Thymus (tissue), 11 donors: ENCODE data around the gene MRGPRD. TPM values are rescaled to one million over a fixed set of nuclear protein-coding genes. Genes with fewer than 3 reads are reported as not detected.

ENCODE experiments used
- DNase-seq, 9 donors: peaks; one replicate each; pipeline ENCODE4 v3.0.0-alpha.2; 2013; ENCODE audit warnings: low spot score in 9 of 9, low read depth in 6 of 9, missing footprints in 1 of 9
- H3K27ac ChIP-seq, 2 donors: one replicate each; pipeline ENCODE4 v1.5.1; 2013; ENCODE audit warnings: control low read depth in 1 of 2, low read depth in 1 of 2, low read length in 1 of 2, mild to moderate bottlenecking in 1 of 2, moderate library complexity in 1 of 2
- H3K27me3 ChIP-seq, 2 donors: one replicate each; pipeline ENCODE4 v1.5.1; 2013; ENCODE audit warnings: low read length in 1 of 2; ENCODE audit not compliant: control insufficient read depth in 2 of 2, insufficient read depth in 1 of 2
- H3K36me3 ChIP-seq, 2 donors: one replicate each; pipeline ENCODE4 v1.5.1; 2013; ENCODE audit warnings: low read length in 1 of 2, mild to moderate bottlenecking in 1 of 2, moderate library complexity in 1 of 2; ENCODE audit not compliant: control insufficient read depth in 2 of 2, insufficient read depth in 2 of 2
- H3K4me1 ChIP-seq, 2 donors: one replicate each; pipeline ENCODE4 v1.5.1; 2013; ENCODE audit warnings: low read length in 2 of 2; ENCODE audit not compliant: control insufficient read depth in 2 of 2, insufficient read depth in 2 of 2
- H3K4me3 ChIP-seq, 2 donors: one replicate each; pipeline ENCODE4 v1.5.1; 2013; ENCODE audit warnings: low read length in 2 of 2, control low read depth in 1 of 2, mild to moderate bottlenecking in 1 of 2
- H3K9me3 ChIP-seq, 2 donors: one replicate each; pipeline ENCODE4 v1.5.1; 2013; ENCODE audit warnings: low read length in 1 of 2, mild to moderate bottlenecking in 1 of 2; ENCODE audit not compliant: control insufficient read depth in 2 of 2, insufficient read depth in 1 of 2
- WGBS: extraction: QIAGEN DNeasy Blood & Tissue Kit; methylation state at CpG from one replicate; pipeline ENCODE4 v1.1.7; 2013; 5-methylcytosine and 5-hydroxymethylcytosine counted together
- polyA plus RNA-seq: library from polyadenylated mRNA; stranded (reverse); fragments of 200-250 nt; gene quantifications from one replicate; pipeline ENCODE4 v1.2.3, GENCODE V29; 2013
- total RNA-seq: library from RNA; stranded (reverse); fragments of 120-200 nt; gene quantifications from one replicate; pipeline ENCODE4 v1.2.4, GENCODE V29; 2013
- donor health status: healthy.

Gene MRGPRD
- total and polyA plus RNA-seq, 2 donors = 0.05 TPM; not detected in 1

DNA sequence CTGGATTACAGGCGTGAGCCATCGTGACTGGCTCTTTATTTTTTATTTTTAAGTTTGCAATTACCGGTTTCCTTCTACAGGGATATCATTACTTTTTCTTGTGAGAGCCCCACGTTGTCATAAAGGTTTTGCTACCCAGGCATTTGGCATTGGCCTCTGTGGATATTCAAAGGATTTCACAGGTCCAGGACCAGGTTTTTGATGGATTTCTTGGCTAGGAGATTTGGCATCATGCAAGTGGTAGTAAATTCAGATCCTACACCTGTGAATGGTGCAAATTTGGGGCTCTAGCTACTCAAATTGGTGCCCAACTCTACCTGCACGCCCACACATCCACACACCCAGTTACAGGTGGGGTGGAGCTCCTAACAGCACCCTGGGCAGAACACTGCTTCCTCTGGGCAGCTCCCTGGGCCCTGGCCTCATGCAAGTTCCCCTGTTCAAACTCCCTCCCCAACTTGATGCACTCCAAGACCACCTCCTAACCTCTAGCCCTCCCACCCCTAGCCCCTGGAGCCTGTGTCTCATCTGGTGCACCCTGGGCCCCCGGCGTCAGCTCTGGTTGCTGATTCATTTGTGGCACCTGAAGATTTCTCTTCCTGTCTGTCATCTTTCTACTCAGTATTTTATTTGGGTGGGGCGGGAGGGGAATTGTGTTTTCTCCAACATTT lies 9.3 kb upstream of the MRGPRD start:
- WGBS = 85% methylated on average over 8 of the region's 8 CpGs
- no peak overlapping the region for H3K27ac ChIP-seq
- H3K9me3 ChIP-seq = peaks cover 0 to 2% of the 10 kb centered on the region in 2 donors
- no peak for DNase-seq
- H3K27me3 ChIP-seq = peaks cover 0 to 19% of the 10 kb centered on the region in 2 donors
- no peaks in the 10 kb centered on the region for H3K36me3 ChIP-seq
- no peaks in the 10 kb centered on the region for H3K4me1 ChIP-seq
- no peak overlapping the region for H3K4me3 ChIP-seq

DNA sequence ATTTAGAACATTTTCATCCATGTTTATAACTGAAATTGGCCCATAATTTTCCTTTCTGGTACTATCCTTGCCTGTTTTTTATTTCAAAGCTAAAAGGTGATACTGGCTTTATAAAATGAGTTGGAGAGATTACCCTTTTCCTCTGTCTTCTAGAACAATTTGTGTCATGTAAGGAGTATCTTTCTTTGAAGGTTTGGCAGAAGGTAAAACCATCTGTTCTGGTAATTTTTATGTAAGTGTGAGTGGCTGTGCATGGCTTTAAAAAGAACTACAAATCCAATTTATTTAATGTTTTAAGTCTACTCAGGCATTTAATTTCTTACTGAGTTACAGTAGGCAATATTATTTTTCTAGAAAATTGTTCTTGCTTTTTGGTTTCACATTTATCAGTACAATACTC lies 7.7 kb upstream of the MRGPRD start:
- H3K36me3 ChIP-seq = no peaks in the 10 kb centered on the region
- peaks cover 0 to 2% of the 10 kb centered on the region in 2 donors for H3K9me3 ChIP-seq
- H3K4me1 ChIP-seq = no peaks in the 10 kb centered on the region
- DNase-seq = no peak
- H3K4me3 ChIP-seq = no peak overlapping the region
- no peak overlapping the region for H3K27ac ChIP-seq
- H3K27me3 ChIP-seq = peaks cover 2 to 14% of the 10 kb centered on the region in 2 donors

GRCh38 chr11:68987211-68987610 lies 6.4 kb upstream of the MRGPRD start:
- Histone ChIP-seq H3K27ac (no peak overlapping the region), H3K9me3 (peaks cover 0 to 2% of the 10 kb centered on the region in 2 donors), H3K27me3 (peaks cover 2 to 8% of the 10 kb centered on the region in 2 donors), H3K4me1 (no peaks in the 10 kb centered on the region), H3K4me3 (no peak overlapping the region), H3K36me3 (no peaks in the 10 kb centered on the region)
- DNase-seq = no peak

DNA sequence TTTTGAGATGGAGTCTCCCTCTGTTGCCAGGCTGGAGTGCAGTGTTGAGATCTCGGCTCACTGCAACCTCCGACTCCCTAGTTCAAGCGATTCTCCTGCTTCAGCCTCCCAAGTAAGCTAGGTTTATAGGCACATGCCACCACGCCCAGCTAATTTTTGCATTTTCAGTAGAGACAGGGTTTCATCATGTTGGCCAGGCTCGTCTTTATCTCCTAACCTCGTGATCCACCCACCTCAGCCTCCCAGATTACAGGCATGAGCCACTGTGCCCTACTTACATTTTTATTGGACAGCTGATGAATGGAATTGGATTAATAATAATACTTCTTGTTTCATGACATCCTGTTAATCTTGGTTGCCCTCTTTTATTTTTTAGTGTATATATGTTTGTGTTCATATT lies 3.0 kb upstream of the MRGPRD start:
- H3K27ac ChIP-seq = no peak overlapping the region
- H3K9me3 ChIP-seq = peaks cover 0 to 2% of the 10 kb centered on the region in 2 donors
- no peaks in the 10 kb centered on the region for H3K36me3 ChIP-seq
- DNase-seq = no peak
- no peak overlapping the region for H3K4me3 ChIP-seq
- no peaks in the 10 kb centered on the region for H3K4me1 ChIP-seq
- peaks cover 2 to 9% of the 10 kb centered on the region in 2 donors for H3K27me3 ChIP-seq
- WGBS = 95% methylated on average over 6 of the region's 6 CpGs

DNA sequence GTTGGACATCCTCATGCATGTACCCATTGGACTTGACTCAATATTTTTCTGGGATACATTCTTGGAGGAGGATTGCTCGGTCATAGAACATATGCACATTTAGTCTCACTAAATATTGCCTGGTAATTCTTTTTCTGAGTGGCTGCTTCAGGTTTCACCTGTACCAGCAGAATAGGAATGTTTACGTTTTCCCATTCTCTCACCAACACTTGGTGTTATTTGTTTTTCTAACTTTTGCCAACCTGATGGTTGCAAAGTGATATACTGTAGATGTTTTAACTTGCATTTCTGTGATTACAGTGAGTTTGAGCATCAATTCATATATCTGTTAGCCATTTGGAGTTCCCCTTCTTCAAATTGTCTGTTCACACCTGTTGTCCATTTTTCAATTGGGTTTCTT lies 1.3 kb upstream of the MRGPRD start:
- WGBS = 94% methylated on average over 2 of the region's 2 CpGs
- peaks cover 0 to 2% of the 10 kb centered on the region in 2 donors for H3K9me3 ChIP-seq
- H3K27ac ChIP-seq = no peak overlapping the region
- no peak overlapping the region for H3K4me3 ChIP-seq
- H3K36me3 ChIP-seq = no peaks in the 10 kb centered on the region
- H3K4me1 ChIP-seq = no peaks in the 10 kb centered on the region
- peaks cover 2 to 18% of the 10 kb centered on the region in 2 donors for H3K27me3 ChIP-seq
- DNase-seq = no peak

DNA sequence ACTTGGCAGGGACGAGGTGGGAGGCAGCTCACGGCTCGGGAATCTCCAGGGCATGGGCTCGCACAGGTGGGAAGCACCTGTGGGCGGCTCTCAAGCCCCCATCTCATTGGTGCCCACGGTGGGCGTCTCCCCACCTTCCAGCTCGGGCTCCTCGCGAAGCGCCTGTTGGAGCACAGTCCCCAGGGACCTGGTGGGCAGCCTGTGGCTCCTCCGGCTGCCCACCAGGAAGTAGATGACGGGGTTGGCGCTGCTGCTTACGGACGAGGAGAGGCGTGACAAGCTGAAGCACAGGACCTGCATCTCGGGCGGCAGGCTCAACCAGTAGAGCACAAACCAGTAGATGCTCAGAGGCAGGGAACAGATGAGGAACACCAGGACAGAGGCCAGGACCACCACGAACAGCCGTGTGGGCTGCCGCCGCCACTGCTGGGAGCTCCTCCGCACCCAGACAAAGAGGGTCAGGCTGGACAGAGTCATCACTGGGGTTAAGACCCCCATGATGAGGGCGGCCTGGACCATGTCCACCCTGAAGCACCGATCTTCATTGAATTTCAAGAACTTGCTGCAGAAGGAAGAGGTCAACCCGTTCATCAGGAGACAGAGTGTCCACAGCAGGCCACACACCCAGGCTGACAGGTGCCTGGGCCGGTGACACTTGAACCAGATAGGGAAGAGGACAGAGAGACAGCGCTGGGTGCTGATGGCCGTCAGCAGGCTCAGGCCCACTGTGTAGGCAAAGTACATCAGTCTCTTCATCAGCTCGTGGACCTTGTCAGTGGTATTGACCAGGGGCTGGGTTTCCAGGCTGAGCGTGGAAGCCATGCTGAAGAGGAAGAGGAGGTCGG lies 633 bp downstream of the MRGPRD start:
- Histone ChIP-seq H3K27me3 (peaks cover 2 to 18% of the 10 kb centered on the region in 2 donors), H3K36me3 (no peaks in the 10 kb centered on the region), H3K4me1 (no peaks in the 10 kb centered on the region), H3K4me3 (no peak overlapping the region), H3K27ac (no peak overlapping the region), H3K9me3 (no peaks in the 10 kb centered on the region)
- WGBS = 91% methylated on average over 33 of the region's 33 CpGs
- no peak for DNase-seq

GRCh38 chr11:68978931-68979594 lies 1.7 kb downstream of the MRGPRD start:
- Histone ChIP-seq H3K4me1 (no peaks in the 10 kb centered on the region), H3K4me3 (no peak overlapping the region), H3K9me3 (no peaks in the 10 kb centered on the region), H3K27ac (no peak overlapping the region), H3K36me3 (no peaks in the 10 kb centered on the region), H3K27me3 (peaks cover under 1 to 18% of the 10 kb centered on the region in 2 donors)
- 66% methylated on average over 15 of the region's 15 CpGs for WGBS
- no peak for DNase-seq

DNA sequence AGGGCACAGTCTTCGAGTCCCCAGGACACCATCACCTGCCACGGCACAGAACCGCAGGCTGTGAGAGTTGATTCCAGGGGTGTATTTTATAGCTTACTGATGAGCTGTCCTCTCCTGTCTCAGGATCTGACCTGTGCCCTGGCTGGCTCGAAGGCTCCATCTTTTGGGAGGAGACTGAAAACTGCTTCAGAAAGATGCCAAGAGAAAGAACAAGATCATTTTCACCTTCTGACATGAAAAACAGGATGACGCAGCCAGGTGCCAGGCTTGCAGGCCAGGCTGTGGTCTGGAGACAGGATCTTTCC lies 2.2 kb downstream of the MRGPRD start:
- H3K4me3 ChIP-seq = no peak overlapping the region
- no peak for DNase-seq
- no peaks in the 10 kb centered on the region for H3K4me1 ChIP-seq
- H3K27me3 ChIP-seq = peaks cover 0 to 18% of the 10 kb centered on the region in 2 donors
- WGBS = 47% methylated on average over 5 of the region's 5 CpGs
- H3K36me3 ChIP-seq = no peaks in the 10 kb centered on the region
- H3K9me3 ChIP-seq = no peaks in the 10 kb centered on the region
- no peak overlapping the region for H3K27ac ChIP-seq
